GM21717 (cell line): ENCODE results near the gene UNC5CL.

Experiments
- ATAC-seq: cut with Tn5 transposase; IDR thresholded peaks from one replicate; pipeline ENCODE4 v1.9.1; 2021; ENCODE audit warnings: mild to moderate bottlenecking, moderate library complexity; ENCODE audit not compliant: unreplicated experiment

UNC5CL gene

GRCh38 chr6:41063884-41064285 is 24.9 kb upstream of the UNC5CL start:
- no peak for ATAC-seq

GRCh38 chr6:41062056-41062455 is 23.0 kb upstream of the UNC5CL start:
- no peak for ATAC-seq

- ATAC-seq, result no peak
Measured at GRCh38 chr6:41061196-41061726, 22.2 kb upstream of the UNC5CL start.

- no peak for ATAC-seq
Measured at GRCh38 chr6:41059556-41059955, 20.5 kb upstream of the UNC5CL start.

- ATAC-seq, result no peak
Measured at GRCh38 chr6:41058783-41059181, 19.8 kb upstream of the UNC5CL start.

GRCh38 chr6:41056768-41057490 is 17.9 kb upstream of the UNC5CL start:
- ATAC-seq, result no peak

- no peak for ATAC-seq
Measured at GRCh38 chr6:41055149-41055548, 16.1 kb upstream of the UNC5CL start.

GRCh38 chr6:41054511-41054910 is 15.5 kb upstream of the UNC5CL start:
- ATAC-seq, result no peak

- no peak for ATAC-seq
Measured at GRCh38 chr6:41053041-41053440, 14.0 kb upstream of the UNC5CL start, which contains the start of gene APOBEC2. Gene APOBEC2 (plus strand): TSS chr6:41053202. CDS start chr6:41053348, 146 bp downstream.

- no peak for ATAC-seq
Measured at GRCh38 chr6:41051873-41052272, 12.9 kb upstream of the UNC5CL start.

GRCh38 chr6:41050536-41050935 is 11.5 kb upstream of the UNC5CL start:
- no peak for ATAC-seq

- ATAC-seq, result no peak
Measured at GRCh38 chr6:41049955-41050354, 10.9 kb upstream of the UNC5CL start.

- no peak for ATAC-seq
Measured at GRCh38 chr6:41049521-41049920, 10.5 kb upstream of the UNC5CL start.

- ATAC-seq, result no peak
Measured at GRCh38 chr6:41047745-41048732, 9.0 kb upstream of the UNC5CL start.

GRCh38 chr6:41047306-41047705 is 8.3 kb upstream of the UNC5CL start:
- no peak for ATAC-seq

GRCh38 chr6:41046084-41046483 is 7.1 kb upstream of the UNC5CL start:
- no peak for ATAC-seq

GRCh38 chr6:41045664-41046063 is 6.6 kb upstream of the UNC5CL start:
- ATAC-seq, result no peak

- ATAC-seq, result no peak
Measured at GRCh38 chr6:41043151-41043550, 4.1 kb upstream of the UNC5CL start.

- ATAC-seq, result no peak
Measured at GRCh38 chr6:41042226-41043055, 3.4 kb upstream of the UNC5CL start, which contains the start of gene TSPO2. Gene TSPO2 (plus strand): TSS chr6:41042467. CDS start chr6:41042986, 519 bp downstream.

GRCh38 chr6:41040940-41041536 is 2.0 kb upstream of the UNC5CL start:
- ATAC-seq, result no peak
